ENCODE results near the gene PALLD. TPM values are rescaled to one million over a fixed set of nuclear protein-coding genes. Genes with fewer than 3 reads are reported as not detected.

Gene PALLD
- polyA plus RNA-seq, 1 donor: 182 TPM

DNA sequence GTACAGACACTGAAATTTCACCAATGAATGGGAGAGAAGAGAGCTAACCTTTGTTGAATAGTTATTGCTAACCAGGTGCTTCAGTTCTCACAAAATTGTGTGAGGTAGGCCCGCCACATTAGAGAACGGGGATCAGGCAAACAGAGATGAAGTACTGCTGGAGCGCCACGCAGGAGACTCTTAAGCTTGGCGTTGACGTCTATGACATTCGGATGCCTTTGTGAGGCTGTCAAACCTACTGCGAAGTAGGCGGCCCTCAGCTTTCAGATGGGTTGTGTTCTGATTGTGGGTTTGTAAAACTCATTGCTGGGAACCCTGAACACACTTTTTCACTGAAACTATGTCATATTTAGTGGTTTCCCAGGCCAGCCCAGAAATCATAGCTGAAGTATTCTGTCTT, 339.6 kb downstream of the PALLD start:
- no peak for DNase-seq

DNA sequence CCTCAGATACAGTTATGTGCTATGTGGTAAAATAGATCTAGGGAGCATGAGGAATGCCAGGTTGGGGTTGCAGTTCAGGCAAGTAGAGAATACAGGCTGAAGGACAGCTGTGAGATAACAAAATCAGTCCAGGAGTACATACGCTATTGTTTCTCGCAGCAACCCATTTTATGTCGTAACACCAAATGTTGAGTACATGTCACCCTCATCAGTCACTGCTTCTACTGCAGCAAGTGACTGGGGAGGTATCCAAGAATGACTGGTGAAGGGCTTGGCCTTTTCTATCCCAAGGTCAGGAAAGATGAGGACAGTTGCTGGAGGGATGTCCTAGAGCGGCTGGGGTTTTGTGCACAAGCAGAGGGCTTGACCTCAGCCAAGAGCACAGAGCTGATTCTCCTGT, 341.1 kb downstream of the PALLD start:
- no peak for DNase-seq

DNA sequence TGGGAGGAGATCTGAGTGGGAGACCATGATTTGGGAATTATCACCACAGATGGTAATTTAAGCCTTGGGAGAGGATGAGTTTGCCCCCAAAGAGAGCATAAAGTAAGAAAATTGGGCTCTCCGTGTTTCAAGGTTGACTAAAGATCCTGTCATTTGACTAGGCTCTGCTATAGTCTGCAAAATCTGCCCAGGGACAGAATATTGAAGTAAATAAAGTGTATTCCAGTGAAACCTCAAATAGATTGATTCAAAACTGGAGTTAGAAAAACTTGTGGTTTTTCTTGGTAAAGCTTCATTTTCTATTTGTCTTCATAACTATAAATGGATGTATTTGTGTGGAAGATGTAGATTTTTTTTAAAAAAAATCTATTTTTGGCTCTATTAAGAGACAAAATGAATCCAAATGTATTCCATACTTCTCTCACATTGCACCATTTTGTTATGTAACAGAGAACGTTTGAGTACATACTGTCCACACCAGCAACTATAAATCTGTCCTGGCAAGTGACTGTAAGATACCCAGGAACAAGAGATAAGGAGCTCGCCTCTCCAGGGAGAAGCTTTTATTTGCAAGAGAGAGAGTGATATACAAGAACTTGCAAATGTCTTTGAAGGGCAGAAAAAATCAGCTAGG, 343.0 kb downstream of the PALLD start:
- DNase-seq: no peak

DNA sequence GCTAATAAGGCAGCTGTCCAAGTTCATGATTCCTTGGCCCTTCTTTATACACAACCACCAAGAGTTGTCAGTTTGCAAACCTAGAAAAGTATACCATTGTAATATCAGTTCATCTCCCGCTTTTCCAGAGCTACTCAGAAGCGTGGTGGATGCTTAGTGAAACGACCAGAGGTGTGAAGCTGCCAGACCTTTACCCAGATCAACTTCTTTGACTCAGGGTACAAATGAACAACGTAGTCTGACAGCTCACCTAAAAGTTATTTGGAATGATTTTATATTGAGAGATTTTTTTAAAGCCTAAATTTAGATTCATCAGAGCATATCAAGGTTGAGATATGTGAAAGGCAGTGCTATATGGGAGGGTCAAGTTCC, 343.5 kb downstream of the PALLD start:
- no peak for DNase-seq

DNA sequence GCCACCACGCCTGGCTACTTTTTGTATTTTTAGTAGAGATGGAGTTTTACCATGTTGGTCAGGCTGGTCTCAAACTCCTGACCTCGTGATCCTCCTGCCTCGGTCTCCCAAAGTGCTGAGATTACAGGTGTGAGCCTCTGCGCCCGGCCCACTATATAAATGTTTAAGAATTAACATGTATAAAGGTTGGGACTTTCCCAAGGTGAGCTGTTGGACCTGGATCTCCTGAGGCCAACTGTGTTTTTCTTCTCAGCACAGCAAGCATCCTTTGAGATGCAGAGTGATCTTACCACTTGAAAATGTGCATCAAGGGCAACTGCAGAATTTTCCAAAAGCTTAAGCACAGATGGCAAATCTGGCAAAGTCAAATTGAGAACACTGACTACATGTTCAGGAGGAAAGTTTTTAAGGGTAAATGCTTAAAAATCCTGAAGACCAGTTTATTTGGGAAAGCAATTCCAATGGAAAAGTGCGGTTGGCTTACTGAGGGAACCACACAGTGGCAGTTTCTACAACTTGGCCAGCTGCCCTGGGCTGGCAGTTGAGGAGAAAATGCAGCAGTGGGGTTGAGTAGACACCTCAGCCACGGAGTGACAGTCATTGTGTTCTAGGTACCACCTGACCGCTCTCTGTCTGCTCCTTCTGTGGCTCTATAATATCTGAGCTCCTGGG, 344.3 kb downstream of the PALLD start:
- DNase-seq: no peak

DNA sequence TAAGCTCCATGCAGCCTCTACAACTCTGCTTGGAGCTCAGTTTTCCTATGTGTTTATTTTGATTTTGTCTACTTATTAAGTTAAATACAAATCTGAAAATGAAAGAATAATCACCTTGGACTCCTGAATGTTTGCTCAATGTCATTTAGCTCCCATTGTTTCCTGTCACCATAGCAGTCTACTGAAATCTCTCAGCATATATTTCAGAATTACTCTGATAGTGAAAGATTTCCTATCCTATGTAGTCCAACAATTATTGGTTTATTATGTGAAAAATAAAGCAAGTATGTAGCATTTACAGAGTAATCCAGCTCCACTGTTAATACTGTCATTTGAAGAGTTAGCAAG, 344.8 kb downstream of the PALLD start:
- DNase-seq: no peak

DNA sequence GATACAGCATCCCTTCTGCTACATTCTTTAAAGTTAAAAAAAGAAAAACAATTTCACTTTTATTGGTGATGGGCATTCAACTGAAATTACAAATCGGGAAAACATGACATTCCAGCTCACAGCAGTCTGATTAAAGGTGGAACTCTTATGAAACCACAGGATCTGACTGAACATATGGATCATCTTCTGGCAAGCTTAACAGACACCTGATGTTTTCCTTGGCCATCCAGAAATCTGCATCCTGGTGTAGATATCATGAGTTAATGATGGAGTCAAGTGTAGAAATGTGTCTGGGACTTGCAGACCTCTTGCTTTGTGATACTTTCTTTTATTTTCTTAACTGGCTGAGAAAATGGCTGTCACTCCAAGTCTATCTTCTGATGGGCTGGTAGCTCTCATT, 345.3 kb downstream of the PALLD start:
- no peak for DNase-seq

DNA sequence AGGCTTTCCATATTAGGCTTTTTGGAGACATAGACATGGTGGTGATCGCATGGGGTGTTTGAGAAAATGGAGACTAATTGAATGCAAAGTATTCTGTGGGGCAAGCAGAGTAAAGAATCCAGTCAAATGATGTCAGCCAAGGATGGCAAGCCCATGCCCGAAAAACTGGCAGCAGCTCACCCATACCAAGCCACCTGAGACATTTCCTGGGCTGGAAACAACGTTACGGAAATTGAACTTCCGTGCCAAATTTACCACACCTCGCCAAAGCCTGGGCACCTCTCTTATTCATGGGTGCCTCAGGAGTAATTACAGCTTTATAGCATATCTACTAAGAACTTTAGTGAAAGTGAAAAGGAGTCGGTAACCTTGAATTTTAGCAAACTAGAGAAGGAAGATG, 346.8 kb downstream of the PALLD start:
- no peak for DNase-seq

DNA sequence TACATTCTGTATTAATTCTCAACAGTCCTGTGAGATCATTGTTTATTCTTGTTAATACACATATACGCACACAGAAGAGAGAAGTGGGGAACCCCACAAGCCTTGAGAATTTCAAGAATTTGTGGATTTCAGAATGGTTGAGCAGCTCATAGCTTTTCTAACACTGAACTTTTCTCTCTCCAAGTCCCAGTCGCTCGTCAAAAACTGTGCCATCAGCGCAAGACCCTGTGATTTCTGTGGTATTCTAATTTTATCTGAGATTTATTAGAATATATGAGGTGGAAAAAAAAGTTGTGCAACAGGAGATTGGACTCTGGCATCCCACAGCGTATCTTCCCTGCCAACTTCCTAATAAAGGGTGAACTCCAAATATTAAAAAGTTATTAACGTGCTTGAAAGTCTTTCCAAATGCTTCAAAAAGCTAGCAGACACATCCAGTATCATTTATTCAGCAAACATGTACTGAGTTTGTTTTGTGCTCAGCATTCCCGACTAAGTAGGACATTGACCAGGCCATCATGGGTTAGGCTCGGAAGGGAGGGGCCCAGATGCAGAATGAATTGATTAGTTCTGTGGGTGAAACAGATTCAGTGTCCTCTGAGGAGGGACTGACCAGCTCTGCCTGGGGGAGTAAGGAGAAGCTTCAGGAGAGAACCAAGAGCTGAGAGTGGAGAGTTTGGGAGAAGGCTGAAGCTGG, 347.6 kb downstream of the PALLD start:
- DNase-seq: no peak

DNA sequence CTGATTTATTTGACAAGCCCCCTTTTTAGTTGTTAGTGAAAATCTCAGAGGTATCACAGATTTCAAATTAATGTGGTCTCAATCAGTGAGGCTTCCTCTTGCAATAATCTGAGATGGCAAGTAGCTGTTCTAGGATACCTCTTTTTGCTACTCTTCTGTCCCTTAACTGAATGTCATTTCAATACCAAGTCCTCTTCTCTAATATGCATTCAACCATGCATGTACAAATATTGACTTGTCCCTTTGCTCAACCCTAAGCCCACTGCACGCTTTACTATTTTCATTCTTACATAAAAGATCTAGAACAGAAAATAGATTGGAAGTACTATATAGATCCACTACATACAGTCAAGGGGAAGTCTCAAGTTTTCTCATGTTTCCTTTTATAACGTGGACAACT, 349.0 kb downstream of the PALLD start:
- no peak for DNase-seq

DNA sequence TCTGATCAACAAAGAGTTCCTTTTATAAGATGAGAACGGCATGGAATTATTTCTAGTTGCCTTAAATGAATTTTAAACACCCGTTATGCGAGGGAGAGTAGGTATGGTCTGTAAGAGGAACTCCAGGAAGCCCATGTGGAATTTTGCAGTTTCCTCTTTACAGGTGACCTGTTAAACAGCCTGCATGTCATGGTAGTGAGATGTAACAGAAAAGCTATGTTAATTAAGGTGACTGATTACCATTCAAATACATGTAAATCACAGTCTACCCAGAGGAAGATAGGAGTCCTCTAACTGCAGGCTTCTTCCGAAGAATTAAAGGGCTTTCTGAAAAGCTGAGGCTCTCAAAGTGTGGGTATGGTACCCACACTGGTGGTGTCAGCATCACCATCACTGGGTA, 349.6 kb downstream of the PALLD start:
- DNase-seq: no peak

DNA sequence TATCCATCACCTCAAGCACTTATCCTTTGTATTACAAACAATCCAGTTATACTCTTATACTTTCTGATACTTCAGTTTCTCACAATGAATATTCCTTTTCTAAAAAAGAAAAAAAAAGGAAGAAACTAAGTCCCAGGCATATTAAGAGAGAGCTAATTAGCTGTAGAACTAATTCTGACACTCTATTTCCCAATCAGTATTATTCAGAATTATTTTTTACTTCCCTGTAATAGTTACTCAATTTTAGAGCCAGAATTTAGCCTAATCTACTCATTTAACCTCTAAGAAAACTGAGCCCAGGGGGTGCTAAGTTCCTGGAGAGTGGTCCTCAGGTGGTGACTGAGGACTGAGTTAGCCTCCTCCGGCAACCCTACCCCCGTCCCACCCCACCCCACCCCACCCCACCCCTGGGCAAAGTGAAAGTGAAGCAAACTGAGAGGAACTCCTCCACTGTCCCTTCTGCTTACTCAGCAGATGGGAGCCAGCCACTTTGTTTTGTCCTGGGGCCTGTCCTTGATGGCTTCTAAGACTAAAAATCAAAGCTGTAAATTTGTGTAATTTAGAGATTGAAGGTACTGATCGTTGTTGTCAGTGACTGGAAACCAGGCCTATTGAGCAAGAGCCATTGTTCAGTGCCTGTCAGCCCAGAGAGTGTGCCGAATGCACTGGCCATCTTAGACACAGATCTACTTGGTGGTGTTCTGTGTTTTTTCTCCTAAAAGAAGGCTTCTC, 351.1 kb downstream of the PALLD start:
- no peak for DNase-seq

DNA sequence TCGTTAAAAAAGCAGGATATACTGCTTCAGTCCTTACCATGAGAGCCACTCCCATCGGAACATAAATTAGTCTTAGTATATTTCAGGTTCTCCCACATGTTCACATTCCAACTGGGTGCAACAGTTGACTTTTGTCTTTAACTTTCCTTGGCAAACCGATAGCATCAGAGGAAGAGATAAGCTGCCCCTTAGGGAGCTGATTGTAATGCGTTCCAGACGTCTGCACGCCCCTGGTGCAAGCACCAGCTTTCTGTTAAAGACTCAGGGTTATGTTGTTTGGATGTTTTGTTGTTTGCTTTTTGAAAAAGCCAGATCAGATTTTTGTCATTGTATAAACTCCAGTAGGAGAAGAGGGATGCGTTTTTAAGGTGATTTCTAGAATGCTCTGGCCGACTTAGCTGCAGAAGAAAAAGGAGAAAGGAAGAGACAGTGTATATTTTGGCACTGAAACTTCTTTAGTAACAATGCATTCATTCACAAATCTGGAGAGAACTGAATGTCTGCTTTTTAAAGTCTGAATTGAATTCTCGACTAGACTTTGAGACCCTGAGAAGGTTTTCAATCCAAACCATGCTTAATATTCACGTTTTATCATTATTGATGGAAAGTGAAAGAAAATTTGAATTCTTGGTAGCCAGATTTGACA, 352.3 kb downstream of the PALLD start:
- DNase-seq: no peak

DNA sequence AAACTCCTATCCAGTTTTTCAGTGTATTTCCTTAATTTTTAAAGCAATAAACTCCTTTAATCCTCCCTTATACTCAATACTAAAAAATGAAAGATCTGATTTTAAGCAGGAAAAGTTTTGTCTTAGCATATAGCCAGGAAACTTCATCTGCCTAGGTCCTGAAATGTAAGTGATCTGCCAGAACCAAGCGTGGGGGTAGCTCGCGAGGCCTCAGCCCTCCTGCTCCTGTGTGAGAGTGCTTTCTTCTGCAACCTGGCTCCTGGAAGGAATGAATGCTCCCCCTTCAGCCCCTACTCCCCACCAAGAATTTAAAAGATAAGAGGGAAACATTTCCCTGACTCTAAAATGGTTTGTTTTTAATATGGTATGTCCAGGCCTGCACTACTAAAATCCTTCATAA, 353.1 kb downstream of the PALLD start:
- no peak for DNase-seq

DNA sequence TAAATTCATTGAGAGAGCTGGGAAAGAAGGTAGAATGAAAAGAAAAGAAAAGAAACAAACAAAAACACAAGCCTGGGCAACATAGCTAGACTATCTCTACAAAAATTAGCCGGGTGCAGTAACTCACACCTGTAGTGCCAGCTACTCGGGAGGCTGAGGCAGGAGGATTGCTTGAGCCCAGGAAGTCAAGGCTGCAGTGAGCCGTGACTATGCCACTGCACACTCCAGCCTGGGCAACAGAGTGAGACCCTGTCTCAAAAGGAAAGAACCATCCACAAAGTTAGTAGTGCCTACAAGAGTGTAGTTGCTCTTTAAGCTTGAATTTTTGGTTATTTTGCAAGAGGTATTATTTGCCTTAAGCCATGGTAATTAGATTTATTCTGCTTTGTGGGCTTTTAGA, 355.5 kb downstream of the PALLD start:
- no peak for DNase-seq

DNA sequence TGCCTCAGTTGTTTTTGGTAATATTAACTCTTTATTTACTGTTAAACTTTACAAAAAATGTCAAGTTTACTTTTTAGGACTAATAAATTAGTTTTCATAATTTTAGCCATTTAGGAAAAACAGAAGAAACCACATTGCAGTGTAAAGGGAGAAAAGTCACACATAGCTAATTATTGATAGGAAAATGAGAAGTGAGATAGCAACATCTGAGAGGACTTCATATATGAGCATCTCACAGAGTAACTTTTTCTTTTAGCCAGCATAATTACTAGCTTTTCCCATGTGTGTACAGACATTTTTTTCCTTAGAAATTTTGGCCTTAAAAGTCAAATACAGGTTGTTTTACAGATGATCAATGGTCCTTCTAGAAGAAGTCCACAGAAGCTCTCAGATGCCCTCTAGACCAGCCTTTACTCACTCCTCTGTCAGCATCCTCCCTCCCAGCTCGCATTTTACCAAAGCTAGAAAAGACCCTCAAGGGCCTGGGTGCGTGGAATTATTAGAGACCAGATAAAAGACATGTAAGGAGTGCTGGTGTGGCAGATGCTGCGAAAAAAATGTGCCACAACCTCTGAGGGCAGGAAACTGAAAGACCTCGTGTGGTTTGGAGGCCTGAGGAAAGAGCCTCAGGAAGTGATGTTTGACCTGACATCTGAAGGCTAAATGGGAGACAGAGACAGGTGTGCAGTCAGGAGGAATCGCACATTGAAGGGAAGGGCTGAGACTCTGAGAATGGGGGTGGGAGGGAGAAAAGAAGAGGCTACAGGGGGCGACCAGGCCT, 356.3 kb downstream of the PALLD start:
- no peak for DNase-seq

DNA sequence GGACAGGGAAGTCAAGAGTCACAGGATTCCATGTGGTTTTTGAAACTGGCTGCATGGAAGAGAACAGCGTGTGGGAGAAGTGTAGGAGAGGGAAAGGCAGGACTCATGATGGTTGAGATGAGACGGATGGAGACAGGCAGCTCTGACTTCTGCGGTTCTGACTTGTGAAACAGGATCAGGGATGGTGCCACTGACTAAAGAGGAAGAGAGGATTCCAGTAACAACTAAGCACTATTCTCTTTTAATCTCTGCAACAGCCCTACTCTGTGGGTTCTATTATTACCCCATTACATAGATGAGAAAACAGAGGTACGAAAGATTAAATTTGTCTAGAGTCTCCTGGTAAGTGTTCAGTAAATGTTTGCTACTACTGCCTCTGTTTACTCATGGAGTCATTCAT, 356.9 kb downstream of the PALLD start:
- no peak for DNase-seq

DNA sequence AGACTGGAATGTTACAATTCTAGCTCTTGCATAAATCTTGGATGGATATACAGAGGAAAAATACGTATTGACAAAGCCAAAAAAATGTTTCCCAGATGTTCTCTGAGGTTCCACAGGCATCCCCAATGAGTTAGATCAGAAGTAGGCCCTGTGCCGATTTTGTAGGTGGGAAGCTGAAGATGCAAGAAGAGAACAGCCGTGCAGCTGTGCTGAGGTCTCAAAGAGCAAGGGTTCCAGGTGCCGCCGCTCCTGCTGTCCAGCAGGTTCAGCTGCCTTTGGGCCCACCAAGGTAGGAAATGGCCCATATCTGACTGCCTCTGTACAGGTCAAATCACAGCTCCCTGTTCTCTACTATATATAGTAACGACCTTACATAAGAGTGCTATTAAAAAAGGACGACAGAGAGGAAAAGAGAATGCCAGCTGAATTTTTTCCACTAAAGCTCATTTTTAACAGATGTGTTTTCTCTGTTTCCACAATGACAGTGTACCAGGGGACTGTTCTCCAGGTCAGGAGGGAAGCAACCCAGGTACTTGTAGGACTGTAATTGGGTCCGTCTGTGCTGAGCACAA, 357.6 kb downstream of the PALLD start:
- peak; percentile 90 for DNase-seq

DNA sequence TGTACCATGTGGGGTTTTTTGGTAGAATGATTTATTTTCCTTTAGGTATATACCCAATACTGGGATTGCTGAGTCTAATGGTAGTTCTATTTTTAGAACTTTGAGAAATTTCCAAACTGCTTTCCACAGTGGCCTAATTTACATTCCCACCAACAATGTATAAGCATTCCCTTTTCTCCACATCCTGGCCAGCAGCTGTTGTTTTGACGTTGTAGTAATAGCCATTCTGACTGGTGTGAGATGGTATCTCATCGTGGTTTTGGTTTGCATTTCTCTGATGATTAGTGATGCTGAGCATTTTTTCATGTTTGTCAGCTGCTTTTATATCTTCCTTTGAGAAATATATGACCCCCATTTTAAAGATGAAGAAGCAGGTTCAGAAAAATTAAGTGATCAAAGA, 359.5 kb downstream of the PALLD start:
- no peak for DNase-seq

DNA sequence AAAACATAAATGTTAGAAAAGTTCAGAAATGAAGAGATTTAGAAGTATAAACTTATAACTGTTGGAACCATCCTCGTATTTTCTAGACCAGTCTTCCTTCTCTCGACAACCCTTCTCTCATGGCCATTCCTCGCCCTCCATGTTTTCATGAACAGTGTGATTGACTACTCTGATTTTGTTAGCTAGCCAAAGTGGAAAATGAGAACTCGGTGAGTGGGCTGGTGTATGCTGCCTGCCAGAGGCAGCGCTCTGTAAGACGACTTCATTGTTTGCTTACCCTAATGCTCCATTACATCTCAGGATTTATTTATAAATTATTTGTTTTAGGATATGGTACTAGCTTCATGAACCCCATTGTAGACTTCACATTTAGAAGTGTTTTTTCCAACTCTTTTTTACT, 360.2 kb downstream of the PALLD start:
- no peak for DNase-seq

DNA sequence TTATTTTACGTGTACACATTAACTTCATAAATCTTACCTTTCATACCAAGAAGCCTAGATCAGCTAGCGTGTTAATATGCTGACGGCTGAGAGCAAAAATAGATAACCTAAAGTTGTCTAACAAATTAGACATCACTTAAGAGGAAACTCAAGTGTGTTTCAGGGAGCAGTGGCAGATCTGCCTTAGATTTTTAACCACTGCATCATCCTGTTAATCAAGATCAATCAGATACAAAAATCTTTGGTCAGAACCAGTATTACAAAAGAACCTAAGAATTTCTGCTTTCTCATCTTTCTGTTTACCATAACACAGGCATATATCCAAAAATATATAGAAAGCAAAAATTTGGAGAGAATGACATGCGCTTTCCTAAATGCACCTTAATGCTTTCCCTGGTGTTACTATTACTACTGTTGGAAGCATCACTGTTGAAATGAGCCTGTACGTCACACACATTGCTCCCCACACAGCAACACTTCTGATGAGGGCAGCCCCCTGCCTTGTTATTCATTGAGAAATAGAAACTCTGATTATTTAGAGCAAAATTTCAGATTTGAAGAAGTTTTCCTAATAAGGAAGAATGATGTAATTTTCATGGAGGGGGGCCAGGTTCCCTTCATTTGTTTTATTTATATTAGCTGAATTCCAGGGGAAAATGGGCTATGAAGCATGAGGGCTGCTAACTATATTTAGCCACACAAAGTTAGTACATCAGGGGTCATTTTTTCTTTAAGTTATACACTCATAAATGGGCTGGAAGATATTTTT, 360.9 kb downstream of the PALLD start:
- DNase-seq: peak; percentile 47

Data from hindlimb muscle (tissue), 1 donor.